K562 (cell line): ENCODE results near the gene SNX12. TPM values are rescaled to one million over a fixed set of nuclear protein-coding genes. Genes with fewer than 3 reads are reported as not detected.

Experiments used
- ASH1L ChIP-seq: fragments of 450-650 bp; IDR thresholded peaks from 2 replicates; pipeline ENCODE4 v1.6.1; 2018; ENCODE audit warnings: borderline replicate concordance, mild to moderate bottlenecking, low read depth; ENCODE audit not compliant: partially characterized antibody
- BMI1 ChIP-seq: fragments of 150-350 bp; IDR thresholded peaks from 2 replicates; pipeline ENCODE4 v1.6.1; 2014; ENCODE audit warnings: low read length
- CBX5 ChIP-seq: IDR thresholded peaks from 2 replicates; pipeline ENCODE4 v1.6.1; 2014; ENCODE audit warnings: low read depth, borderline replicate concordance
- KAT7 ChIP-seq: sonication (generic); formaldehyde crosslinking; IDR thresholded peaks from 2 replicates; pipeline ENCODE4 v1.8.0; 2022; ENCODE audit warnings: missing genetic modification reagents, mild to moderate bottlenecking, borderline replicate concordance
- L3MBTL2 ChIP-seq: fragments of 450-650 bp; IDR thresholded peaks from 2 replicates; pipeline ENCODE4 v1.6.1; 2016; ENCODE audit warnings: mild to moderate bottlenecking, moderate library complexity
- MIER1 ChIP-seq: fragments of 450-650 bp; IDR thresholded peaks from 2 replicates; pipeline ENCODE4 v1.6.1; 2016; ENCODE audit warnings: antibody characterized with exemption, mild to moderate bottlenecking, low read depth
- PHB ChIP-seq: fragments of 250-450 bp; sonication (Bioruptor Pico); IDR thresholded peaks from 2 replicates; pipeline ENCODE4 v1.5.0; 2021
- PHTF2 ChIP-seq: fragments of 250-450 bp; sonication (Bioruptor Pico); IDR thresholded peaks from 2 replicates; pipeline ENCODE4 v1.5.0; 2021; ENCODE audit warnings: mild to moderate bottlenecking
- RBM22 ChIP-seq: fragments of 200-400 bp; formaldehyde crosslinking; IDR thresholded peaks from 2 replicates; pipeline ENCODE4 v1.6.1; 2018; ENCODE audit warnings: low read length, low read depth; ENCODE audit not compliant: poor library complexity, severe bottlenecking
- SNRNP70 ChIP-seq: fragments of 200-400 bp; formaldehyde crosslinking; optimal IDR thresholded peaks from 2 replicates; pipeline ENCODE3; 2017; ENCODE audit warnings: low read depth, low read length
- SRSF9 ChIP-seq: fragments of 200-400 bp; formaldehyde crosslinking; IDR thresholded peaks from 2 replicates; pipeline ENCODE4 v1.6.1; 2017; ENCODE audit warnings: low read depth, low read length, borderline replicate concordance
- TFAM ChIP-seq: fragments of 250-450 bp; sonication (Bioruptor Pico); conservative IDR thresholded peaks from 2 replicates; pipeline ENCODE4 v1.5.0; 2021; ENCODE audit warnings: mild to moderate bottlenecking, moderate library complexity
- ZNF133 ChIP-seq: fragments of 250-450 bp; sonication (Bioruptor Pico); IDR thresholded peaks from 2 replicates; pipeline ENCODE4 v1.4.0; 2020; ENCODE audit warnings: mild to moderate bottlenecking
- ZNF232 ChIP-seq: sonication (generic); formaldehyde crosslinking; IDR thresholded peaks from 2 replicates; pipeline ENCODE4 v1.8.0; 2022; ENCODE audit warnings: mild to moderate bottlenecking, missing genetic modification reagents
- polyA plus RNA-seq, 8 experiments: library from polyadenylated mRNA; depleted of rRNA in 4 of 8; stranded (reverse) in 5 of 8; unstranded in 3 of 8; fragments of >200 nt; fragmentation: Nextera tagmentation in 2 of 8; fragmentation: Illumina TruSeq in 1 of 8; extraction: Ambion mirVana in 2 of 8; extraction: Trizol in 1 of 8; gene quantifications; 2 replicates each; pipeline versions ENCODE4 v1.2.1 to v1.2.3, GENCODE V29; 2011 to 2014; ENCODE audit warnings: inconsistent platforms in 1 of 8, missing spikeins in 1 of 8
- total RNA-seq, 7 experiments: library from RNA; depleted of rRNA in 6 of 7; stranded (reverse); fragments of >200 nt in 6 of 7; fragmentation: Illumina TruSeq in 2 of 7; extraction: Trizol in 2 of 7; gene quantifications; 2 replicates each; pipeline versions ENCODE4 v1.2.1 to v1.2.3, GENCODE V29; 2011 to 2021; ENCODE audit warnings: low replicate concordance in 1 of 7
- TF ChIP-seq, protein P1 (sequence below): fragments of 450-650 bp; IDR thresholded peaks from 2 replicates; pipeline ENCODE4 v1.6.1; 2016; ENCODE audit warnings: antibody characterized with exemption
- TF ChIP-seq, protein P2 (sequence below): sonication (generic); formaldehyde crosslinking; IDR thresholded peaks from 2 replicates; pipeline ENCODE4 v1.8.0; 2022; ENCODE audit warnings: missing genetic modification reagents, mild to moderate bottlenecking, moderate library complexity, borderline replicate concordance
- TF ChIP-seq, protein P3 (sequence below): sonication (generic); formaldehyde crosslinking; IDR thresholded peaks from 2 replicates; pipeline ENCODE4 v1.8.0; 2023; ENCODE audit warnings: mild to moderate bottlenecking, missing genetic modification reagents
- TF ChIP-seq, protein P4 (sequence below), 2 experiments: fragments of 150-350 bp in 1 of 2; IDR thresholded peaks; 2 replicates each; pipeline ENCODE4 v1.6.1; 2012 to 2016; ENCODE audit warnings: low read depth in 2 of 2, low read length in 2 of 2, mild to moderate bottlenecking in 1 of 2, moderate library complexity in 1 of 2

Gene SNX12
- total and polyA plus RNA-seq, 9 of the 15 experiments (the other 6 are each of a cell fraction or from before 2014, with no cell fraction given) = 12.7 to 50.3 (median 37.1) TPM

DNA sequence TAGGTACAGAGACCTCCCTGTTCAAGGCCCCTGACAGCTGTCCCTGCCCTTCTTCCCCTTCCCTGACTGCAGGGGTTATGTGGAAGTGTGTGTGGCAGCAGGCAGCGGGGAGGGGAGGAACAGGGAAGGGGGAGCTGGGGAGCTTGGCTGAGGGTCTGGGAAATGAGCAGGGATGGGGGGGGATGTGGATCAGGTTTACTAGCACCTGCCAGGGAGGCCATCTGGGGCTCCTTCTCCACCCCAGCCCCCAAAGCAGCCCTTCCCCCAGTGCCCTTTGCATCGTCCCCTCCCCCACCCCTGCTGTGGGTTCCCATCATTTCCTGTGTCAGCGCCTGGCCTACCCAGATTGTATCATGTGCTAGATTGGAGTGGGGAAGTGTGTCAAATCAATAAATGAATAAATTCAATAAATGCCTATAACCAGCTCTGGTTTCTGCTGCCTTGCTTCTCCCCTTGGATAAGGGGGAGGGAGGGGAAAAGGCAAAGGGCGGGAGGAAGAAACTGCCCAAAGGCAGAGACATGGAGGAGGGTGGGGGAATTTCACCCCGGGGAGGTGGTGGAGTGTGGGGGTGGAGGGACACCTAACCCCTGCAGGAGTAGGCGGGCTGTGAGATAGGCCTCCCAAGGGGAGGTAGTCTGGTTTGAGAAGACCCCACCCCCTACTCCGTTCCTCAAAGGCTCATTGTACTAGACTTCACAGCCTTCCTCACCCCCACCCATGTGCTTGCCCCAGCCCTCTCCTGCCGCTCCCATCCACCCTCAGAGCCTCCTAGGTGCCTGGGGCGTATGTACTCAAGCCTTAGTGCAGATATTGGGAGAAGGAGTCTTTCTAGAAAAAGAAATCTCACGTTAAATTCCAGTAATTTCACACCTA, 35.2 kb upstream of the SNX12 start (continued):
- TF ChIP-seq, protein P1, sequence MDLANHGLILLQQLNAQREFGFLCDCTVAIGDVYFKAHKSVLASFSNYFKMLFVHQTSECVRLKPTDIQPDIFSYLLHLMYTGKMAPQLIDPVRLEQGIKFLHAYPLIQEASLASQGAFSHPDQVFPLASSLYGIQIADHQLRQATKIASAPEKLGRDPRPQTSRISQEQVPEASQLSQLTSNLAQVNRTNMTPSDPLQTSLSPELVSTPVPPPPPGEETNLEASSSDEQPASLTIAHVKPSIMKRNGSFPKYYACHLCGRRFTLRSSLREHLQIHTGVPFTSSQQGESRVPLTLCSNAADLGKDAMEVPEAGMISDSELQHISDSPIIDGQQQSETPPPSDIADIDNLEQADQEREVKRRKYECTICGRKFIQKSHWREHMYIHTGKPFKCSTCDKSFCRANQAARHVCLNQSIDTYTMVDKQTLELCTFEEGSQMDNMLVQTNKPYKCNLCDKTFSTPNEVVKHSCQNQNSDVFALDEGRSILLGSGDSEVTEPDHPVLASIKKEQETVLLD = peak; percentile 49; the same call in 1 of the 2 replicates
- TF ChIP-seq ASH1L (no peak), L3MBTL2 (peak; percentile 74), SNRNP70 (no peak), RBM22 (no peak), KAT7 (CRISPR knock-in tag) (no peak), TFAM (CRISPR knock-in tag) (no peak), CBX5 (no peak), BMI1 (no peak), MIER1 (no peak), SRSF9 (no peak), ZNF232 (CRISPR knock-in tag) (no peak), PHB (no peak), PHTF2 (CRISPR knock-in tag) (no peak), ZNF133 (CRISPR knock-in tag) (no peak)
- TF ChIP-seq, protein P2, sequence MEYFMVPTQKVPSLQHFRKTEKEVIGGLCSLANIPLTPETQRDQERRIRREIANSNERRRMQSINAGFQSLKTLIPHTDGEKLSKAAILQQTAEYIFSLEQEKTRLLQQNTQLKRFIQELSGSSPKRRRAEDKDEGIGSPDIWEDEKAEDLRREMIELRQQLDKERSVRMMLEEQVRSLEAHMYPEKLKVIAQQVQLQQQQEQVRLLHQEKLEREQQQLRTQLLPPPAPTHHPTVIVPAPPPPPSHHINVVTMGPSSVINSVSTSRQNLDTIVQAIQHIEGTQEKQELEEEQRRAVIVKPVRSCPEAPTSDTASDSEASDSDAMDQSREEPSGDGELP (CRISPR knock-in tag) = no peak
- TF ChIP-seq, protein P3, sequence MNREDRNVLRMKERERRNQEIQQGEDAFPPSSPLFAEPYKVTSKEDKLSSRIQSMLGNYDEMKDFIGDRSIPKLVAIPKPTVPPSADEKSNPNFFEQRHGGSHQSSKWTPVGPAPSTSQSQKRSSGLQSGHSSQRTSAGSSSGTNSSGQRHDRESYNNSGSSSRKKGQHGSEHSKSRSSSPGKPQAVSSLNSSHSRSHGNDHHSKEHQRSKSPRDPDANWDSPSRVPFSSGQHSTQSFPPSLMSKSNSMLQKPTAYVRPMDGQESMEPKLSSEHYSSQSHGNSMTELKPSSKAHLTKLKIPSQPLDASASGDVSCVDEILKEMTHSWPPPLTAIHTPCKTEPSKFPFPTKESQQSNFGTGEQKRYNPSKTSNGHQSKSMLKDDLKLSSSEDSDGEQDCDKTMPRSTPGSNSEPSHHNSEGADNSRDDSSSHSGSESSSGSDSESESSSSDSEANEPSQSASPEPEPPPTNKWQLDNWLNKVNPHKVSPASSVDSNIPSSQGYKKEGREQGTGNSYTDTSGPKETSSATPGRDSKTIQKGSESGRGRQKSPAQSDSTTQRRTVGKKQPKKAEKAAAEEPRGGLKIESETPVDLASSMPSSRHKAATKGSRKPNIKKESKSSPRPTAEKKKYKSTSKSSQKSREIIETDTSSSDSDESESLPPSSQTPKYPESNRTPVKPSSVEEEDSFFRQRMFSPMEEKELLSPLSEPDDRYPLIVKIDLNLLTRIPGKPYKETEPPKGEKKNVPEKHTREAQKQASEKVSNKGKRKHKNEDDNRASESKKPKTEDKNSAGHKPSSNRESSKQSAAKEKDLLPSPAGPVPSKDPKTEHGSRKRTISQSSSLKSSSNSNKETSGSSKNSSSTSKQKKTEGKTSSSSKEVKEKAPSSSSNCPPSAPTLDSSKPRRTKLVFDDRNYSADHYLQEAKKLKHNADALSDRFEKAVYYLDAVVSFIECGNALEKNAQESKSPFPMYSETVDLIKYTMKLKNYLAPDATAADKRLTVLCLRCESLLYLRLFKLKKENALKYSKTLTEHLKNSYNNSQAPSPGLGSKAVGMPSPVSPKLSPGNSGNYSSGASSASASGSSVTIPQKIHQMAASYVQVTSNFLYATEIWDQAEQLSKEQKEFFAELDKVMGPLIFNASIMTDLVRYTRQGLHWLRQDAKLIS (CRISPR knock-in tag) = no peak
- TF ChIP-seq, protein P4, sequence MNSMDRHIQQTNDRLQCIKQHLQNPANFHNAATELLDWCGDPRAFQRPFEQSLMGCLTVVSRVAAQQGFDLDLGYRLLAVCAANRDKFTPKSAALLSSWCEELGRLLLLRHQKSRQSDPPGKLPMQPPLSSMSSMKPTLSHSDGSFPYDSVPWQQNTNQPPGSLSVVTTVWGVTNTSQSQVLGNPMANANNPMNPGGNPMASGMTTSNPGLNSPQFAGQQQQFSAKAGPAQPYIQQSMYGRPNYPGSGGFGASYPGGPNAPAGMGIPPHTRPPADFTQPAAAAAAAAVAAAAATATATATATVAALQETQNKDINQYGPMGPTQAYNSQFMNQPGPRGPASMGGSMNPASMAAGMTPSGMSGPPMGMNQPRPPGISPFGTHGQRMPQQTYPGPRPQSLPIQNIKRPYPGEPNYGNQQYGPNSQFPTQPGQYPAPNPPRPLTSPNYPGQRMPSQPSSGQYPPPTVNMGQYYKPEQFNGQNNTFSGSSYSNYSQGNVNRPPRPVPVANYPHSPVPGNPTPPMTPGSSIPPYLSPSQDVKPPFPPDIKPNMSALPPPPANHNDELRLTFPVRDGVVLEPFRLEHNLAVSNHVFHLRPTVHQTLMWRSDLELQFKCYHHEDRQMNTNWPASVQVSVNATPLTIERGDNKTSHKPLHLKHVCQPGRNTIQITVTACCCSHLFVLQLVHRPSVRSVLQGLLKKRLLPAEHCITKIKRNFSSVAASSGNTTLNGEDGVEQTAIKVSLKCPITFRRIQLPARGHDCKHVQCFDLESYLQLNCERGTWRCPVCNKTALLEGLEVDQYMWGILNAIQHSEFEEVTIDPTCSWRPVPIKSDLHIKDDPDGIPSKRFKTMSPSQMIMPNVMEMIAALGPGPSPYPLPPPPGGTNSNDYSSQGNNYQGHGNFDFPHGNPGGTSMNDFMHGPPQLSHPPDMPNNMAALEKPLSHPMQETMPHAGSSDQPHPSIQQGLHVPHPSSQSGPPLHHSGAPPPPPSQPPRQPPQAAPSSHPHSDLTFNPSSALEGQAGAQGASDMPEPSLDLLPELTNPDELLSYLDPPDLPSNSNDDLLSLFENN (IDR thresholded peaks at IDR 0.05; ENCODE audit: low read depth in 2 of 2, low read length in 2 of 2) = no peak
